K562 (cell line): ENCODE data around the gene SYNPO. TPM values are rescaled to one million over a fixed set of nuclear protein-coding genes. Genes with fewer than 3 reads are reported as not detected.

Experiments
- ATAC-seq: fragments of 200-7000 bp; cut with Tn5 transposase; 3 replicates; pipeline ENCODE4 v1.9.1; 2020; ENCODE audit warnings: moderate library complexity
- BruUV-seq: library from RNA; stranded (reverse); fragments of 400-500 nt; replicated peaks from 2 replicates; lab custom pipeline; 2021; lab: Mats Ljungman, UMichigan
- CTCF ChIA-PET: fragments of 300-600 bp; formaldehyde crosslinking; extraction: SDS; loops from one replicate; lab custom pipeline; 2021; ENCODE audit warnings: low intra/inter-chr PET ratio; lab: Yijun Ruan, JAX
- POLR2A ChIA-PET: fragments of 300-600, 350-650 bp; sonication (Branson Sonifier 250); formaldehyde crosslinking; extraction: SDS; loops from one replicate; lab custom pipeline; 2021; ENCODE audit warnings: antibody characterized with exemption, inconsistent platforms; lab: Yijun Ruan, JAX
- DNase-seq, 4 experiments: peaks; one replicate each; pipeline versions ENCODE4 v3.0.0 to v3.0.0-alpha.2; 2011 to 2018; ENCODE audit warnings: low spot score in 3 of 4, mixed read lengths in 3 of 4; ENCODE audit errors: extremely low read depth in 1 of 4
- FAIRE-seq: peaks from 2 replicates; lab custom pipeline; 2011; peaks lifted over from hg19 to GRCh38; lab: Jason Lieb, UNC
- H2AFZ ChIP-seq: 2 replicates; pipeline ENCODE4 v1.6.0; 2011; ENCODE audit warnings: low read depth, low read length, control low read depth, inconsistent platforms
- H3K27ac ChIP-seq: fragments of 200-600 bp; 3 replicates; pipeline ENCODE4 v1.8.0; 2011; ENCODE audit warnings: low read depth, mild to moderate bottlenecking, control low read depth, inconsistent platforms, low read length, moderate library complexity, mixed read lengths; ENCODE audit errors: extremely low read depth
- H3K27me3 ChIP-seq, 2 experiments: fragments of 300-600 bp in 1 of 2; 2 replicates in 1 of 2; 3 replicates in 1 of 2; pipeline versions ENCODE4 v1.6.0 to v1.8.0; 2011; ENCODE audit warnings: inconsistent platforms in 2 of 2, low read length in 2 of 2, mild to moderate bottlenecking in 1 of 2, mixed read lengths in 1 of 2, moderate library complexity in 1 of 2; ENCODE audit not compliant: control insufficient read depth in 2 of 2, insufficient read depth in 2 of 2
- H3K36me3 ChIP-seq: fragments of 300-600 bp; 3 replicates; pipeline ENCODE4 v1.8.0; 2011; ENCODE audit warnings: mild to moderate bottlenecking, low read length, inconsistent platforms; ENCODE audit not compliant: control insufficient read depth, insufficient read depth
- H3K4me1 ChIP-seq, 2 experiments: fragments of 200-600 bp in 1 of 2; replicated peaks in 1 of 2; 2 replicates in 1 of 2; 3 replicates in 1 of 2; pipeline versions ENCODE4 v1.5.1 to v1.8.0; 2011; ENCODE audit warnings: inconsistent platforms in 2 of 2, low read length in 2 of 2, mild to moderate bottlenecking in 1 of 2, mixed read lengths in 1 of 2, moderate library complexity in 1 of 2; ENCODE audit not compliant: control insufficient read depth in 2 of 2, insufficient read depth in 2 of 2
- H3K4me2 ChIP-seq: 2 replicates; pipeline ENCODE4 v1.6.1; 2011; ENCODE audit warnings: low read length, control low read depth, inconsistent platforms, mixed read lengths; ENCODE audit not compliant: insufficient read depth
- H3K4me3 ChIP-seq: fragments of 200-600 bp; sonication (generic), shearing (Covaris generic); 2 replicates; pipeline ENCODE4 v1.5.1; 2016; ENCODE audit warnings: control low read depth, inconsistent platforms
- H3K79me2 ChIP-seq: fragments of 200-600 bp; 3 replicates; pipeline ENCODE4 v1.8.0; 2011; ENCODE audit warnings: low read length, inconsistent platforms; ENCODE audit not compliant: control insufficient read depth, insufficient read depth
- H3K9ac ChIP-seq, 2 experiments: 2 replicates each; pipeline versions ENCODE4 v1.6.0 to v1.6.1; 2011; ENCODE audit warnings: low read depth in 2 of 2, low read length in 2 of 2, control low read depth in 1 of 2, inconsistent platforms in 1 of 2, mild to moderate bottlenecking in 1 of 2, mixed read lengths in 1 of 2; ENCODE audit not compliant: insufficient read depth in 1 of 2
- H3K9me1 ChIP-seq: one replicate; pipeline ENCODE4 v1.6.0; 2011; ENCODE audit warnings: inconsistent platforms, mild to moderate bottlenecking, low read length, moderate library complexity; ENCODE audit not compliant: control insufficient read depth, insufficient read depth
- H3K9me3 ChIP-seq: replicated peaks from 2 replicates; pipeline ENCODE4 v1.5.1; 2011; ENCODE audit warnings: low read depth, low read length, inconsistent platforms; ENCODE audit not compliant: control insufficient read depth, insufficient read depth
- H4K20me1 ChIP-seq: replicated peaks from 2 replicates; pipeline ENCODE4 v1.6.1; 2011; ENCODE audit warnings: low read length, inconsistent platforms, mixed read lengths; ENCODE audit not compliant: control insufficient read depth, insufficient read depth
- BRD4 ChIP-seq: fragments of 200-600 bp; sonication (generic); IDR thresholded peaks from 2 replicates; pipeline ENCODE4 v1.6.1; 2017; ENCODE audit warnings: inconsistent platforms
- CXXC5 ChIP-seq: fragments of 250-450 bp; sonication (Bioruptor Pico); IDR thresholded peaks from 2 replicates; pipeline ENCODE4 v1.8.0; 2022; ENCODE audit warnings: inconsistent platforms, mild to moderate bottlenecking, moderate library complexity
- E2F1 ChIP-seq: sonication (generic); formaldehyde crosslinking; IDR thresholded peaks from 2 replicates; pipeline ENCODE4 v1.8.1; 2023; ENCODE audit warnings: mild to moderate bottlenecking, missing genetic modification reagents, moderate library complexity
- MCM3 ChIP-seq: fragments of 450-650 bp; IDR thresholded peaks from 2 replicates; pipeline ENCODE4 v1.6.1; 2016
- SMC3 ChIP-seq: conservative IDR thresholded peaks from 2 replicates; pipeline ENCODE4 v1.6.1; 2011; ENCODE audit warnings: low read depth, low read length, improper control_type of control experiment; ENCODE audit not compliant: insufficient read depth
- STAT5B ChIP-seq: fragments of 250-450 bp; sonication (Bioruptor Pico); IDR thresholded peaks from 2 replicates; pipeline ENCODE4 v1.8.0; 2021; ENCODE audit warnings: mild to moderate bottlenecking, inconsistent platforms
- THRB ChIP-seq: fragments of 450-650 bp; formaldehyde crosslinking; conservative IDR thresholded peaks from 2 replicates; pipeline ENCODE4 v1.4.0; 2022; ENCODE audit warnings: mild to moderate bottlenecking, missing genetic modification characterization
- ZBTB12 ChIP-seq: fragments of 250-450 bp; sonication (Bioruptor Pico); IDR thresholded peaks from 2 replicates; pipeline ENCODE4 v1.4.0; 2020
- ZKSCAN1 ChIP-seq: fragments of 150-350 bp; IDR thresholded peaks from 2 replicates; pipeline ENCODE4 v1.6.1; 2016; ENCODE audit warnings: low read depth, low read length
- ZNF316 ChIP-seq: fragments of 450-650 bp; IDR thresholded peaks from 2 replicates; pipeline ENCODE4 v1.6.1; 2016
- WGBS: fragments of 100-300 bp; shearing (Covaris generic); methylation state at CpG from one replicate; pipeline ENCODE4 v1.1.6; 2016; ENCODE audit warnings: low coverage, mixed read lengths; ENCODE audit not compliant: insufficient coverage; ENCODE audit errors: missing lambda C conversion rate; 5-methylcytosine and 5-hydroxymethylcytosine counted together
- in situ Hi-C: fragments of 300-500 bp; cut with MboI; formaldehyde crosslinking; loops from 4 replicates; pipeline ENCODE4 v1.15.0; 2018; ENCODE audit warnings: inconsistent platforms, mixed read lengths
- intact Hi-C: fragments of 100-400 bp; cut with micrococcal nuclease; formaldehyde crosslinking; loops from 2 replicates; pipeline ENCODE4 v1.14.2; 2022
- polyA plus RNA-seq, 8 experiments: library from polyadenylated mRNA; depleted of rRNA in 4 of 8; stranded (reverse) in 5 of 8; unstranded in 3 of 8; fragments of >200 nt; fragmentation: Nextera tagmentation in 2 of 8; fragmentation: Illumina TruSeq in 1 of 8; extraction: Ambion mirVana in 2 of 8; extraction: Trizol in 1 of 8; gene quantifications; 2 replicates each; pipeline versions ENCODE4 v1.2.1 to v1.2.3, GENCODE V29; 2011 to 2014; ENCODE audit warnings: inconsistent platforms in 1 of 8, missing spikeins in 1 of 8
- total RNA-seq, 7 experiments: library from RNA; depleted of rRNA in 6 of 7; stranded (reverse); fragments of >200 nt in 6 of 7; fragmentation: Illumina TruSeq in 2 of 7; extraction: Trizol in 2 of 7; gene quantifications; 2 replicates each; pipeline versions ENCODE4 v1.2.1 to v1.2.3, GENCODE V29; 2011 to 2021; ENCODE audit warnings: low replicate concordance in 1 of 7

Gene SYNPO
- total and polyA plus RNA-seq, 9 of the 15 experiments (the other 6 are each of a cell fraction or from before 2014, with no cell fraction given), result 0.01 to 0.31 (median 0.03) TPM; not detected in 4

GRCh38 chr5:150604894-150605440 lies 35.5 kb upstream of the SYNPO start:
- in situ Hi-C loops, result no loop called here
- H3K27me3 ChIP-seq, result peaks cover 29 to 71% of the 10 kb centered on the region in 2 experiments
- BruUV-seq, result no TSS peak

GRCh38 chr5:150605546-150605945 lies 34.9 kb upstream of the SYNPO start:
- Histone ChIP-seq H4K20me1 (peaks cover 5% of the 10 kb centered on the region; the same call in 1 of the 2 replicates), H3K4me2 (no peak overlapping the region), H3K9ac (no peak overlapping the region), H3K4me1 (no peaks in the 10 kb centered on the region), H3K36me3 (no peaks in the 10 kb centered on the region), H3K4me3 (no peak overlapping the region), H2AFZ (no peak overlapping the region), H3K27me3 (peaks cover 27 to 69% of the 10 kb centered on the region in 2 experiments), H3K9me1 (no peaks in the 10 kb centered on the region), H3K27ac (no peak overlapping the region), H3K79me2 (no peaks in the 10 kb centered on the region), H3K9me3 (no peaks in the 10 kb centered on the region)
- no TSS peak for BruUV-seq
- WGBS, result under 1% methylated on average over 6 of the region's 6 CpGs
- DNase-seq, result no peak
- no peak for ATAC-seq
- CTCF ChIA-PET, result no interaction called here
- in situ Hi-C loops (no loop called here), intact Hi-C loops (no loop called here)
- no peak for FAIRE-seq
- POLR2A ChIA-PET, result interaction anchor here (0.6 to 1.2 kb wide), 3 partner anchors 9 to 394 kb away, joined by 3 to 4 read pairs (median 4); no protein-coding TSS in a partner anchor
- no peak for TF ChIP-seq ZBTB12
- 0 out of 2 replicates have a peak, but pooled peaks have one; percentile 27 for TF ChIP-seq THRB
- no peak for TF ChIP-seq STAT5B (CRISPR knock-in tag)
- TF ChIP-seq BRD4, result no peak
- 0 out of 2 replicates have a peak, but pooled peaks have one; percentile 26 for TF ChIP-seq MCM3
- no peak for TF ChIP-seq SMC3
- TF ChIP-seq E2F1, result no peak
- no peak for TF ChIP-seq CXXC5 (CRISPR knock-in tag)

More at GRCh38 chr5:150604894-150605440, 35.5 kb upstream of the SYNPO start:
- Histone ChIP-seq H3K36me3 (no peaks in the 10 kb centered on the region), H3K4me2 (no peak overlapping the region), H2AFZ (no peak overlapping the region), H3K4me3 (no peak overlapping the region), H4K20me1 (peaks cover 5% of the 10 kb centered on the region), H3K4me1 (no peaks in the 10 kb centered on the region), H3K9ac (no peak overlapping the region), H3K9me1 (no peaks in the 10 kb centered on the region), H3K79me2 (no peaks in the 10 kb centered on the region), H3K9me3 (no peaks in the 10 kb centered on the region), H3K27ac (no peak overlapping the region)
- POLR2A ChIA-PET, result interaction anchor here (0.6 to 1.2 kb wide), 2 partner anchors 9 to 393 kb away, joined by 3 to 4 read pairs; no protein-coding TSS in a partner anchor
- intact Hi-C loops, result no loop called here
- CTCF ChIA-PET, result no interaction called here
- DNase-seq (no peak), ATAC-seq (no peak), FAIRE-seq (no peak)
- TF ChIP-seq ZNF316 (no peak), ZKSCAN1 (peak; percentile 71; the same call in 1 of the 2 replicates)
- 2% methylated on average over 6 of the region's 6 CpGs for WGBS
